Left cardiac atrium (tissue), 4 donors: ENCODE data around the gene SYNE1. TPM values are rescaled to one million over a fixed set of nuclear protein-coding genes. Genes with fewer than 3 reads are reported as not detected.

Experiments
- ATAC-seq, 2 donors: fragments of 200-7000 bp; cut with Tn5 transposase; one replicate each; pipeline ENCODE4 v1.9.1; 2020; ENCODE audit warnings: mild to moderate bottlenecking in 2 of 2, moderate library complexity in 2 of 2
- DNase-seq: peaks from one replicate; pipeline ENCODE4 v3.0.0-alpha.2; 2020
- intact Hi-C, 2 donors: fragments of 100-400 bp; cut with DNase I; formaldehyde crosslinking; loops; one replicate each; pipeline versions ENCODE4 v1.14.1 to v1.15.1; 2022 to 2023
- total RNA-seq, 2 donors: library from RNA; stranded (reverse); fragmentation: NEBNext Ultra II Directional; extraction: Animal tissue kit (Norgen Biotek cat#: 25700); gene quantifications; one replicate each; pipeline ENCODE4 v1.2.1, GENCODE V29; 2021
- donor health status: DM: no; HTN: yes; CAD: no.
- donor health status: DM: no; HTN: yes; CAD: no; lungs with severe emphysema.
- donor health status: DM: yes; HTN: yes; CAD: no.
- donor health status: Dilated cardiomyopathy.

SYNE1 gene
- total RNA-seq, 2 donors from 2014 or later = 93.4 to 112 TPM

- ATAC-seq = peak; percentile 72 to 81
- intact Hi-C loops = no loop called here
These were observed 237.8 kb downstream of the SYNE1 start for GRCh38 chr6:152399399-152399798.

GRCh38 chr6:152398993-152399392, 238.2 kb downstream of the SYNE1 start:
- intact Hi-C loops = no loop called here
- no peak for ATAC-seq
- DNase-seq = no peak

More at GRCh38 chr6:152399399-152399798, 237.8 kb downstream of the SYNE1 start:
- peak; percentile 23 for DNase-seq

- ATAC-seq (no peak), DNase-seq (no peak)
- intact Hi-C loops = no loop called here
These were observed 238.8 kb downstream of the SYNE1 start for GRCh38 chr6:152398316-152398715.

GRCh38 chr6:152394303-152394702, 242.9 kb downstream of the SYNE1 start:
- ATAC-seq (no peak), DNase-seq (no peak)
- intact Hi-C loops = no loop called here

- intact Hi-C loops = no loop called here
- ATAC-seq = peak in 1 of 2 donors; percentile 66
- no peak for DNase-seq
These were observed 245.8 kb downstream of the SYNE1 start for GRCh38 chr6:152391179-152391880.

- intact Hi-C loops = loop anchor here in 1 of 2 donors (10.0 kb wide), 1 partner anchor 258 kb away; no protein-coding TSS in a partner anchor
- no peak for DNase-seq
- no peak for ATAC-seq
These were observed 250.1 kb downstream of the SYNE1 start for GRCh38 chr6:152387091-152387490.

- intact Hi-C loops = loop anchor here in 1 of 2 donors (10.0 kb wide), 1 partner anchor 259 kb away; no protein-coding TSS in a partner anchor
- ATAC-seq = no peak
- DNase-seq = no peak
These were observed 251.0 kb downstream of the SYNE1 start for GRCh38 chr6:152386131-152386530.

GRCh38 chr6:152380993-152381898, 255.9 kb downstream of the SYNE1 start:
- peak; percentile 85 for DNase-seq
- intact Hi-C loops = loop anchor here in 1 of 2 donors (10.0 kb wide), 1 partner anchor 264 kb away; no protein-coding TSS in a partner anchor
- peak; percentile 89 to 95 for ATAC-seq

GRCh38 chr6:152380351-152380767, 256.8 kb downstream of the SYNE1 start:
- intact Hi-C loops = loop anchor here in 1 of 2 donors (10.0 kb wide), 1 partner anchor 264 kb away; no protein-coding TSS in a partner anchor
- no peak for DNase-seq
- peak; percentile 85 to 87 for ATAC-seq

GRCh38 chr6:152379423-152379822, 257.7 kb downstream of the SYNE1 start:
- no peak for ATAC-seq
- intact Hi-C loops = no loop called here
- DNase-seq = no peak

GRCh38 chr6:152378169-152378568, 259.0 kb downstream of the SYNE1 start:
- DNase-seq (no peak), ATAC-seq (no peak)
- intact Hi-C loops = no loop called here

- no peak for ATAC-seq
- DNase-seq = no peak
- intact Hi-C loops = no loop called here
These were observed 262.0 kb downstream of the SYNE1 start for GRCh38 chr6:152375197-152375596.

- intact Hi-C loops = no loop called here
- DNase-seq (no peak), ATAC-seq (no peak)
These were observed 264.2 kb downstream of the SYNE1 start for GRCh38 chr6:152372945-152373344.

GRCh38 chr6:152371775-152372174, 265.4 kb downstream of the SYNE1 start:
- intact Hi-C loops = no loop called here
- no peak for ATAC-seq
- no peak for DNase-seq

- intact Hi-C loops = no loop called here
- peak; percentile 82 to 84 for ATAC-seq
- DNase-seq = peak; percentile 41
These were observed 268.2 kb downstream of the SYNE1 start for GRCh38 chr6:152368751-152369624.

GRCh38 chr6:152364866-152365265, 272.3 kb downstream of the SYNE1 start:
- intact Hi-C loops = no loop called here
- no peak for ATAC-seq

GRCh38 chr6:152360034-152360433, 277.1 kb downstream of the SYNE1 start:
- DNase-seq (no peak), ATAC-seq (no peak)
- intact Hi-C loops = no loop called here

More at GRCh38 chr6:152364866-152365265, 272.3 kb downstream of the SYNE1 start:
- no peak for DNase-seq

- intact Hi-C loops = no loop called here
- peak; percentile 36 to 50 for ATAC-seq
These were observed 280.5 kb downstream of the SYNE1 start for GRCh38 chr6:152356662-152357061.

GRCh38 chr6:152356016-152356415, 281.1 kb downstream of the SYNE1 start:
- no peak for ATAC-seq
- intact Hi-C loops = no loop called here
- no peak for DNase-seq

More at GRCh38 chr6:152356662-152357061, 280.5 kb downstream of the SYNE1 start:
- no peak for DNase-seq
